Activated CD8-positive, alpha-beta T cell treated with anti-CD3 and anti-CD28 coated beads for 36 hours (primary cell): ENCODE measurements around the gene ISG20. TPM values are rescaled to one million over a fixed set of nuclear protein-coding genes. Genes with fewer than 3 reads are reported as not detected.

Experiments
- ATAC-seq: fragments of 200-7000 bp; cut with Tn5 transposase; one replicate; pipeline ENCODE4 v1.10.0; 2021; ENCODE audit warnings: mild to moderate bottlenecking, moderate library complexity
- CTCF ChIA-PET: fragments of 350-600 bp; sonication (Branson Sonifier 250); formaldehyde crosslinking; loops from one replicate; lab custom pipeline; 2021; ENCODE audit warnings: antibody characterized with exemption; lab: Charles Lee
- POLR2A ChIA-PET: fragments of 350-600 bp; sonication (Branson Sonifier 250); formaldehyde crosslinking; loops from one replicate; lab custom pipeline; 2021; ENCODE audit warnings: antibody characterized with exemption; lab: Charles Lee
- DNase-seq: peaks from one replicate; pipeline ENCODE4 v3.0.0-alpha.2; 2020
- H3K27ac Mint-ChIP-seq: one replicate; pipeline ENCODE4 v1.8.0; 2021; ENCODE audit warnings: mild to moderate bottlenecking, mixed read lengths
- H3K27me3 Mint-ChIP-seq: one replicate; pipeline ENCODE4 v1.8.0; 2021; ENCODE audit warnings: mixed read lengths
- H3K36me3 Mint-ChIP-seq: one replicate; pipeline ENCODE4 v1.8.0; 2021; ENCODE audit warnings: low read depth, mixed read lengths
- H3K4me1 Mint-ChIP-seq: one replicate; pipeline ENCODE4 v1.8.0; 2021; ENCODE audit warnings: low read depth, mixed read lengths
- H3K4me3 Mint-ChIP-seq: one replicate; pipeline ENCODE4 v1.8.0; 2021; ENCODE audit warnings: mild to moderate bottlenecking, moderate library complexity, mixed read lengths
- H3K9me3 Mint-ChIP-seq: one replicate; pipeline ENCODE4 v1.8.0; 2021; ENCODE audit warnings: mixed read lengths
- intact Hi-C: fragments of 100-400 bp; cut with micrococcal nuclease; formaldehyde crosslinking; loops from one replicate; pipeline ENCODE4 v1.10.0; 2022
- total RNA-seq, 2 experiments: library from RNA; stranded (reverse); gene quantifications; one replicate each; pipeline ENCODE4 v1.2.3, GENCODE V29; 2021
- TF ChIP-seq, protein P1 (sequence below): fragments of 200-600 bp; IDR thresholded peaks from one replicate; pipeline ENCODE4 v1.8.0; 2022; ENCODE audit warnings: antibody characterized with exemption, mild to moderate bottlenecking

Gene ISG20
- total RNA-seq, 2 experiments from 2014 or later, result 75.1 to 82.8 TPM

- intact Hi-C loops, result loop anchor here (5.0 kb wide), 3 partner anchors 40 to 155 kb away; partner anchors contain the start of genes DET1, MRPL46 and MRPS11
- peak overlapping the region; percentile 85 for H3K4me3 Mint-ChIP-seq
- TF ChIP-seq, protein P1, sequence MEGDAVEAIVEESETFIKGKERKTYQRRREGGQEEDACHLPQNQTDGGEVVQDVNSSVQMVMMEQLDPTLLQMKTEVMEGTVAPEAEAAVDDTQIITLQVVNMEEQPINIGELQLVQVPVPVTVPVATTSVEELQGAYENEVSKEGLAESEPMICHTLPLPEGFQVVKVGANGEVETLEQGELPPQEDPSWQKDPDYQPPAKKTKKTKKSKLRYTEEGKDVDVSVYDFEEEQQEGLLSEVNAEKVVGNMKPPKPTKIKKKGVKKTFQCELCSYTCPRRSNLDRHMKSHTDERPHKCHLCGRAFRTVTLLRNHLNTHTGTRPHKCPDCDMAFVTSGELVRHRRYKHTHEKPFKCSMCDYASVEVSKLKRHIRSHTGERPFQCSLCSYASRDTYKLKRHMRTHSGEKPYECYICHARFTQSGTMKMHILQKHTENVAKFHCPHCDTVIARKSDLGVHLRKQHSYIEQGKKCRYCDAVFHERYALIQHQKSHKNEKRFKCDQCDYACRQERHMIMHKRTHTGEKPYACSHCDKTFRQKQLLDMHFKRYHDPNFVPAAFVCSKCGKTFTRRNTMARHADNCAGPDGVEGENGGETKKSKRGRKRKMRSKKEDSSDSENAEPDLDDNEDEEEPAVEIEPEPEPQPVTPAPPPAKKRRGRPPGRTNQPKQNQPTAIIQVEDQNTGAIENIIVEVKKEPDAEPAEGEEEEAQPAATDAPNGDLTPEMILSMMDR, result no peak
- no peaks in the 10 kb centered on the region for H3K9me3 Mint-ChIP-seq
- peaks cover 42% of the 10 kb centered on the region for H3K4me1 Mint-ChIP-seq
- peaks cover 3% of the 10 kb centered on the region for H3K27me3 Mint-ChIP-seq
- POLR2A ChIA-PET, result interaction anchor here (0.6 to 2.3 kb wide), 7 partner anchors 11 to 158 kb away, joined by 3 to 16 read pairs (median 5); partner anchors contain the start of genes MRPL46 and MRPS11
- ATAC-seq, result peak; percentile 31
- peaks cover 46% of the 10 kb centered on the region for H3K36me3 Mint-ChIP-seq
- peak overlapping the region; percentile 89 for H3K27ac Mint-ChIP-seq
- CTCF ChIA-PET, result interaction anchor here (0.6 to 1.6 kb wide), 6 partner anchors 14 to 145 kb away, joined by 3 to 11 read pairs (median 4); partner anchors contain the start of gene ISG20
- DNase-seq, result peak; percentile 71
Measured at GRCh38 chr15:88621789-88622604, 16.8 kb upstream of the ISG20 start.

DNA sequence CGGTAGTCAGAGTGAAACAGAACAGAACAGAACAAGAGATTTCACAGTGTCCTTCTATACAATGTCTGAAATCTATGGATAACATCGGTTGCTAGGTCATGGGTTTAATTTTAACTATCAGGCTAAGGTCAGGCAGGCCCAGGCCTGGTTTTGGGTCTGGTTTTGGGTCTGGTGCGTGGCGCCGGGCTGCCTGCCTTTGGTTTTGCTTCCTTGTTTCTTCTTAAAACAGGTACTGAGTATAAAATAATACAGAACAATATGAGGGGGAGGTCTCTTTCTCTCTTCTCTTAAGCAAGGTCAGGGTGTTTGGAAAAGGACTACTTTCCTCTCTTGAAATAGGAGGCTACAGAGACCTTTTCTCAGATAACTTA, 16.2 kb upstream of the ISG20 start:
- ChIA-PET POLR2A (interaction anchor here (1.1 to 2.3 kb wide), 6 partner anchors 10 to 158 kb away, joined by 3 to 16 read pairs (median 7); partner anchors contain the start of genes MRPL46 and MRPS11), CTCF (interaction anchor here (0.8 to 1.6 kb wide), 3 partner anchors 13 to 42 kb away, joined by 3 to 11 read pairs (median 6); partner anchors contain the start of gene ISG20)
- DNase-seq (no peak), ATAC-seq (no peak)
- Mint-ChIP-seq H3K27me3 (peaks cover 3% of the 10 kb centered on the region), H3K4me1 (peaks cover 48% of the 10 kb centered on the region), H3K27ac (peak overlapping the region; percentile 89), H3K36me3 (peaks cover 52% of the 10 kb centered on the region), H3K4me3 (peak overlapping the region; percentile 85), H3K9me3 (no peaks in the 10 kb centered on the region)
- TF ChIP-seq, protein P1, result no peak
- intact Hi-C loops, result loop anchor here (5.0 kb wide), 3 partner anchors 40 to 155 kb away; partner anchors contain the start of genes DET1, MRPL46 and MRPS11

- Mint-ChIP-seq H3K36me3 (peaks cover 56% of the 10 kb centered on the region), H3K27ac (peak overlapping the region; percentile 89), H3K27me3 (peaks cover 3% of the 10 kb centered on the region), H3K4me1 (peaks cover 53% of the 10 kb centered on the region), H3K9me3 (no peaks in the 10 kb centered on the region), H3K4me3 (peak overlapping the region; percentile 85)
- ATAC-seq (peak; percentile 48), DNase-seq (peak; percentile 87)
- intact Hi-C loops, result loop anchor here (5.0 kb wide), 3 partner anchors 39 to 156 kb away; partner anchors contain the start of genes DET1, MRPL46 and MRPS11
- ChIA-PET CTCF (interaction anchor here (2.4 to 3.7 kb wide), 5 partner anchors 12 to 41 kb away, joined by 18 to 42 read pairs (median 30); partner anchors contain the start of gene ISG20), POLR2A (interaction anchor here (1.2 kb wide), 1 partner anchor 9 kb away, joined by 4 read pairs; no protein-coding TSS in a partner anchor)
- TF ChIP-seq, protein P1, result no peak
Measured at GRCh38 chr15:88623061-88623460, 15.8 kb upstream of the ISG20 start.

DNA sequence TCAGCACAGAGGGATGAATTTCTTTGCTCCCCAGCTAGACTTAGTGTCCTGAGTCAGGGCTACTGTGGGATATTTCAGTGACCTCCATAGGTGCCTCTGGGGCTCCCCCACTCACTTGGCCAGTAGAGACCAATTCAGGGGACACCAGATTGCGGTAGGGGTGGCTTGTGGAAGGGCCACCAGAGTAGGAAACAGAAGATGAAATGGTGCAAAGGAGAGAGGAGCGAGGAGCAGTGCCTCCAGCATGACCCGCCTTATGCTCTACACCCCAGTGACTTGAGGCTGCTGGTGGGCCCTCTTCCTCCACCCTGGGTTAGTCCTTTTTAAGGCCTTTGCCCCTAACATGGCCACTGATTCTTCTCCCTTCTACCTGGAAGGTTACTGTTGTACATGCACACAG, 15.2 kb upstream of the ISG20 start:
- Mint-ChIP-seq H3K27me3 (peaks cover 3% of the 10 kb centered on the region), H3K27ac (peak overlapping the region; percentile 89), H3K4me1 (peaks cover 59% of the 10 kb centered on the region), H3K4me3 (peak overlapping the region; percentile 85), H3K36me3 (peaks cover 61% of the 10 kb centered on the region), H3K9me3 (no peaks in the 10 kb centered on the region)
- POLR2A ChIA-PET, result interaction anchor here (1.0 to 1.9 kb wide), 5 partner anchors 8 to 41 kb away, joined by 3 to 11 read pairs (median 4); no protein-coding TSS in a partner anchor
- TF ChIP-seq, protein P1, result no peak
- ATAC-seq, result no peak
- no peak for DNase-seq
- CTCF ChIA-PET, result interaction anchor here (1.1 to 3.7 kb wide), 12 partner anchors 9 to 221 kb away, joined by 3 to 42 read pairs (median 14); partner anchors contain the start of gene ISG20
- intact Hi-C loops, result loop anchor here (5.0 kb wide), 3 partner anchors 39 to 156 kb away; partner anchors contain the start of genes DET1, MRPL46 and MRPS11
